Left lung (tissue), 14 donors: ENCODE data around the gene TCAP. TPM values are rescaled to one million over a fixed set of nuclear protein-coding genes. Genes with fewer than 3 reads are reported as not detected.

Source experiments
- ATAC-seq: fragments of 200-7000 bp; cut with Tn5 transposase; one replicate; pipeline ENCODE4 v1.9.1; 2020; ENCODE audit warnings: moderate library complexity
- DNase-seq, 4 donors: peaks; one replicate each; pipeline ENCODE4 v3.0.0-alpha.2; 2013 to 2020
- H3K27ac ChIP-seq, 2 donors: fragments of 200-600 bp; sonication (generic) in 1 of 2; one replicate each; pipeline versions ENCODE4 v1.5.0 to v1.8.0; 2020 to 2021
- H3K27me3 ChIP-seq, 2 donors: fragments of 200-600 bp; sonication (generic) in 1 of 2; one replicate each; pipeline versions ENCODE4 v1.5.0 to v1.8.0; 2020 to 2021
- H3K36me3 ChIP-seq, 2 donors: fragments of 200-600 bp; sonication (generic) in 1 of 2; one replicate each; pipeline versions ENCODE4 v1.5.0 to v1.8.0; 2020 to 2021
- H3K4me1 ChIP-seq, 2 donors: fragments of 200-600 bp; one replicate each; pipeline ENCODE4 v1.8.0; 2021
- H3K4me3 ChIP-seq, 2 donors: fragments of 200-600 bp; sonication (generic) in 1 of 2; one replicate each; pipeline versions ENCODE4 v1.5.0 to v1.8.0; 2020 to 2021; ENCODE audit warnings: mild to moderate bottlenecking in 1 of 2
- H3K9me3 ChIP-seq, 2 donors: fragments of 200-600 bp; sonication (generic) in 1 of 2; one replicate each; pipeline versions ENCODE4 v1.5.0 to v1.8.0; 2020 to 2021
- CTCF ChIP-seq, 2 donors: fragments of 200-600 bp; sonication (generic) in 1 of 2; IDR thresholded peaks; one replicate each; pipeline versions ENCODE4 v1.5.0 to v1.8.0; 2021; ENCODE audit warnings: antibody characterized with exemption in 2 of 2
- intact Hi-C, 2 donors: fragments of 100-400 bp; cut with DNase I; formaldehyde crosslinking; loops; one replicate each; pipeline versions ENCODE4 v1.11.2 to v1.14.2; 2022
- long read RNA-seq, 12 donors: library from polyadenylated mRNA in 2 of 12; unstranded in 2 of 12; transcript quantifications; one replicate each; pipeline ENCODE4 v2.0.0 and lab custom pipeline, GENCODE V29; 2019 to 2026
- polyA plus RNA-seq, 6 donors: library from polyadenylated mRNA; unstranded; fragments of 120-200 nt; gene quantifications; one replicate each; pipeline ENCODE4 v1.2.1, GENCODE V29; 2013; ENCODE audit not compliant: insufficient read length in 6 of 6
- total RNA-seq, 2 donors: library from RNA; stranded (reverse); fragmentation: NEBNext Ultra II Directional; extraction: Animal tissue kit (Norgen Biotek cat#: 25700); gene quantifications; one replicate each; pipeline ENCODE4 v1.2.1, GENCODE V29; 2021
- donor health status: DM: no; HTN: yes; CAD: no.
- donor health status: DM: no; HTN: no; CAD: no.

Gene TCAP, protein sequence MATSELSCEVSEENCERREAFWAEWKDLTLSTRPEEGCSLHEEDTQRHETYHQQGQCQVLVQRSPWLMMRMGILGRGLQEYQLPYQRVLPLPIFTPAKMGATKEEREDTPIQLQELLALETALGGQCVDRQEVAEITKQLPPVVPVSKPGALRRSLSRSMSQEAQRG
- 1 to 10 TPM; 2.0 to 2.6 TPM for total RNA-seq
- polyA plus RNA-seq = 1 to 10 TPM; 1.3 to 2.4 (median 1.6) TPM
- long read RNA-seq, donor 1 = 0 reads
- long read RNA-seq, donor 2, partial matches to known transcripts = 0 of 1 reads
- long read RNA-seq, donor 2, other reads (novel, unspliced or antisense) = 0 of 1 reads
- long read RNA-seq, donor 3, partial matches to known transcripts = 0 of 1 reads
- long read RNA-seq, donor 3, other reads (novel, unspliced or antisense) = 0 of 1 reads
- long read RNA-seq, donor 4, partial matches to known transcripts = 0 of 1 reads
- long read RNA-seq, donor 4, other reads (novel, unspliced or antisense) = 1 of 1 reads
- long read RNA-seq, donor 5 = 0 reads
- long read RNA-seq, donor 6, partial matches to known transcripts = 0 of 1 reads
- long read RNA-seq, donor 6, other reads (novel, unspliced or antisense) = 0 of 1 reads
- long read RNA-seq, donor 7 = 0 reads
- long read RNA-seq, donor 8, partial matches to known transcripts = 0 of 1 reads
- long read RNA-seq, donor 8, other reads (novel, unspliced or antisense) = 0 of 1 reads
- long read RNA-seq, donor 9, partial matches to known transcripts = 0 of 2 reads
- long read RNA-seq, donor 9, other reads (novel, unspliced or antisense) = 0 of 2 reads
- long read RNA-seq, donor 10 = 0 reads
- long read RNA-seq, donor 11 = 0 reads
- long read RNA-seq, donor 12, partial matches to known transcripts = 0 of 1 reads
- long read RNA-seq, donor 12, other reads (novel, unspliced or antisense) = 0 of 1 reads

- DNase-seq (no peak), ATAC-seq (no peak)
- H3K27ac ChIP-seq = no peak within 1 kb of the TSS
- peaks cover 6 to 77% of the 10 kb centered on the region in 2 donors for H3K4me1 ChIP-seq
- H3K9me3 ChIP-seq = no peaks in the 10 kb centered on the region
- no peak within 1 kb of the TSS for H3K4me3 ChIP-seq
- H3K36me3 ChIP-seq = peaks cover 0 to 32% of the 10 kb centered on the region in 2 donors
- peaks cover 19 to 54% of the 10 kb centered on the region in 2 donors for H3K27me3 ChIP-seq
- TF ChIP-seq CTCF (IDR thresholded peaks at IDR 0.05) = no peak
- intact Hi-C loops = no loop called here
Observed at GRCh38 chr17:39664581-39665561, at the start of gene TCAP. Gene TCAP (plus strand): TSS chr17:39665349. CDS start chr17:39665360, 11 bp downstream.

DNA sequence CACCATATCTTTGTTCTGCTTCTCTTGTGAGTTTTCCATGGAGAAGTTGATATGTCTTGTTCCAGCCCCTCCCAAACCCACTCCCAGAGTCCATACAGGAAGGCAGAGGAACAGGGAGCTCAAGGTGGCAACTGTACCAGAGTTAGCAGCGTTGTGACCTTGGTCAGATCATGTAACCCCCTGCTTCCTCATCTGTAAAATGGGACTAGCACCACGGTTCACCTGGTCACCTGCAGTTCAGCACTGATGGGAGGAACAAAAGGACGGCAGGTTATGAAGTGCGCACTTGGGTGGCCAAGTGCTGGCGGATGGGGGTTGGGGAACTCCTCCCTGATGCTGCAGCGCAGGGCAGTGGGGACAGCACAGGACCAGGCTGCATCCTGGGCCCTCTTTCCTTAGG, 49.7 kb upstream of the TCAP start:
- Histone ChIP-seq H3K4me1 (peaks cover 0 to 15% of the 10 kb centered on the region in 2 donors), H3K27ac (no peak overlapping the region), H3K9me3 (no peaks in the 10 kb centered on the region), H3K36me3 (no peaks in the 10 kb centered on the region), H3K4me3 (no peak overlapping the region), H3K27me3 (peaks cover 0 to 94% of the 10 kb centered on the region in 2 donors)
- DNase-seq (peak in 1 of 4 donors; percentile 59), ATAC-seq (no peak)
- intact Hi-C loops = no loop called here
- TF ChIP-seq CTCF (IDR thresholded peaks at IDR 0.05) = no peak

DNA sequence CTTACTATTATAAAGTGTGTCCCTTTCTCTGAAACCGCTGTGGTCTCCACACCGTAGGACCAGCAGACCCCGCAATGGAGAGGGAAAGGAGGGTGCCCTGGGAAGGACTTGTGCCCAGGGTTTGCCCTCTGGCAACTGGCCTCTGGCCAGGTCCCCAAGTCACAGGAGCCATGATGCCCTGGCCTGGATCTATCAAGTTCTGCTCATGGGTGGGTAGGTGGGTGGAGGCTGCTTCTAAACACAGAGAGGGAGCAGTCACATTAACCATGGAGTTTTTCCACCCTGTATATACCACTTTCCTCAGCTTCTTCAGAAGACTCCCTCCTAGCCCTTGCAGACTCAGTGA, 48.1 kb upstream of the TCAP start:
- Histone ChIP-seq H3K4me3 (peak overlapping the region in 1 of 2 donors; percentile 43), H3K27me3 (peaks cover 0 to 84% of the 10 kb centered on the region in 2 donors), H3K4me1 (peaks cover 0 to 17% of the 10 kb centered on the region in 2 donors), H3K36me3 (no peaks in the 10 kb centered on the region), H3K9me3 (no peaks in the 10 kb centered on the region), H3K27ac (no peak overlapping the region)
- DNase-seq (no peak), ATAC-seq (no peak)
- intact Hi-C loops = no loop called here
- no peak for TF ChIP-seq CTCF (IDR thresholded peaks at IDR 0.05)

GRCh38 chr17:39617446-39618245, 47.5 kb upstream of the TCAP start:
- DNase-seq = peak in 3 of 4 donors; percentile 68 to 89 (median 79)
- ATAC-seq = peak; percentile 50
- intact Hi-C loops = no loop called here

More at GRCh38 chr17:39617446-39618245, 47.5 kb upstream of the TCAP start:
- peaks cover 0 to 78% of the 10 kb centered on the region in 2 donors for H3K27me3 ChIP-seq
- no peaks in the 10 kb centered on the region for H3K36me3 ChIP-seq
- H3K4me1 ChIP-seq = peaks cover 0 to 22% of the 10 kb centered on the region in 2 donors
- H3K4me3 ChIP-seq = peak overlapping the region; percentile 35 to 43
- H3K9me3 ChIP-seq = no peaks in the 10 kb centered on the region
- peak overlapping the region in 1 of 2 donors; percentile 60 for H3K27ac ChIP-seq
- TF ChIP-seq CTCF (IDR thresholded peaks at IDR 0.05) = no peak
